ENCODE measurements around the gene TMTC1. TPM values are rescaled to one million over a fixed set of nuclear protein-coding genes. Genes with fewer than 3 reads are reported as not detected.

TMTC1 gene
- total RNA-seq, 2 experiments from 2014 or later: not detected

- ATAC-seq (ENCODE audit: poor library complexity): no peak
Observed at GRCh38 chr12:29608581-29608980, 175.2 kb downstream of the TMTC1 start.

GRCh38 chr12:29599381-29599780 is 184.4 kb downstream of the TMTC1 start:
- H3K36me3 Mint-ChIP-seq (ENCODE audit: low read depth): no peaks in the 10 kb centered on the region
- DNase-seq: no peak
- H3K27me3 ChIP-seq (ENCODE audit: control insufficient read depth in 1 of 2, insufficient read depth in 2 of 2, low read length in 2 of 2): no peaks in the 10 kb centered on the region
- no peaks in the 10 kb centered on the region for H3K4me1 ChIP-seq (ENCODE audit: insufficient read depth, low read length)
- ChIA-PET POLR2A (no interaction called here), CTCF (no interaction called here)
- no peak for TF ChIP-seq CTCF (IDR thresholded peaks at IDR 0.05)
- no peaks in the 10 kb centered on the region for H3K9me3 Mint-ChIP-seq
- no peak for ATAC-seq (ENCODE audit: poor library complexity)
- no peak overlapping the region for H3K27ac Mint-ChIP-seq
- H3K4me3 ChIP-seq (ENCODE audit: low read length): no peak overlapping the region
- no peak overlapping the region for H3K4me3 Mint-ChIP-seq
- H3K9me3 ChIP-seq (ENCODE audit: control insufficient read depth in 1 of 2, insufficient read depth in 1 of 2, low read length in 2 of 2): no peaks in the 10 kb centered on the region
- H3K4me1 Mint-ChIP-seq (ENCODE audit: low read depth): no peaks in the 10 kb centered on the region
- H3K36me3 ChIP-seq (ENCODE audit: insufficient read depth, low read length): no peaks in the 10 kb centered on the region
- H3K27me3 Mint-ChIP-seq: peaks cover 17% of the 10 kb centered on the region
- no peak overlapping the region for H3K27ac ChIP-seq (ENCODE audit: low read depth in 1 of 2, low read length in 2 of 2)
- intact Hi-C loops (cut with DNase I, micrococcal nuclease): no loop called here

More at GRCh38 chr12:29608581-29608980, 175.2 kb downstream of the TMTC1 start:
- H3K4me1 ChIP-seq (ENCODE audit: insufficient read depth, low read length): no peaks in the 10 kb centered on the region
- TF ChIP-seq CTCF (IDR thresholded peaks at IDR 0.05): no peak
- Mint-ChIP-seq H3K27me3 (peaks cover 21% of the 10 kb centered on the region), H3K36me3 (ENCODE audit: low read depth) (no peaks in the 10 kb centered on the region), H3K4me3 (no peak overlapping the region), H3K27ac (no peak overlapping the region), H3K4me1 (ENCODE audit: low read depth) (no peaks in the 10 kb centered on the region), H3K9me3 (no peaks in the 10 kb centered on the region)
- no peaks in the 10 kb centered on the region for H3K9me3 ChIP-seq (ENCODE audit: control insufficient read depth in 1 of 2, insufficient read depth in 1 of 2, low read length in 2 of 2)
- ChIA-PET CTCF (interaction anchor here (0.6 to 0.9 kb wide), 2 partner anchors 11 to 18 kb away, joined by 3 to 5 read pairs; no protein-coding TSS in a partner anchor), POLR2A (no interaction called here)
- H3K27me3 ChIP-seq (ENCODE audit: control insufficient read depth in 1 of 2, insufficient read depth in 2 of 2, low read length in 2 of 2): no peaks in the 10 kb centered on the region
- DNase-seq: no peak
- H3K4me3 ChIP-seq (ENCODE audit: low read length): no peak overlapping the region
- no peaks in the 10 kb centered on the region for H3K36me3 ChIP-seq (ENCODE audit: insufficient read depth, low read length)
- intact Hi-C loops (cut with DNase I, micrococcal nuclease): no loop called here
- H3K27ac ChIP-seq (ENCODE audit: low read depth in 1 of 2, low read length in 2 of 2): no peak overlapping the region

GRCh38 chr12:29595071-29595755 is 188.5 kb downstream of the TMTC1 start:
- Mint-ChIP-seq H3K27ac (no peak overlapping the region), H3K4me3 (no peak overlapping the region), H3K36me3 (ENCODE audit: low read depth) (no peaks in the 10 kb centered on the region), H3K27me3 (peaks cover 11% of the 10 kb centered on the region), H3K9me3 (no peaks in the 10 kb centered on the region), H3K4me1 (ENCODE audit: low read depth) (no peaks in the 10 kb centered on the region)
- ChIA-PET POLR2A (no interaction called here), CTCF (no interaction called here)
- DNase-seq (no peak), ATAC-seq (ENCODE audit: poor library complexity) (no peak)
- Histone ChIP-seq H3K27me3 (ENCODE audit: control insufficient read depth in 1 of 2, insufficient read depth in 2 of 2, low read length in 2 of 2) (no peaks in the 10 kb centered on the region), H3K4me1 (ENCODE audit: insufficient read depth, low read length) (no peaks in the 10 kb centered on the region), H3K27ac (ENCODE audit: low read depth in 1 of 2, low read length in 2 of 2) (no peak overlapping the region), H3K9me3 (ENCODE audit: control insufficient read depth in 1 of 2, insufficient read depth in 1 of 2, low read length in 2 of 2) (no peaks in the 10 kb centered on the region), H3K36me3 (ENCODE audit: insufficient read depth, low read length) (no peaks in the 10 kb centered on the region), H3K4me3 (ENCODE audit: low read length) (no peak overlapping the region)
- TF ChIP-seq CTCF (IDR thresholded peaks at IDR 0.05): no peak
- intact Hi-C loops (cut with DNase I, micrococcal nuclease): no loop called here

Data from CD4-positive, alpha-beta T cell (primary cell).